Loucy (cell line): ENCODE measurements around the gene CDC42BPB.

Experiments used
- H2AFZ ChIP-seq: fragments of 200-600 bp; sonication (generic); 2 replicates; pipeline ENCODE4 v1.6.0; 2016; ENCODE audit warnings: antibody characterized with exemption, mild to moderate bottlenecking, low read length, moderate library complexity
- H3F3A ChIP-seq: fragments of 200-600 bp; 2 replicates; pipeline ENCODE4 v1.6.0; 2016; ENCODE audit warnings: antibody characterized with exemption, low read depth, mild to moderate bottlenecking
- H3K27me3 ChIP-seq: fragments of 200-600 bp; sonication (generic); 2 replicates; pipeline ENCODE4 v1.6.1; 2014; ENCODE audit warnings: low read length, mild to moderate bottlenecking; ENCODE audit not compliant: insufficient read depth, poor library complexity, severe bottlenecking
- H3K36me3 ChIP-seq: fragments of 200-600 bp; sonication (generic); 2 replicates; pipeline ENCODE4 v1.6.1; 2016; ENCODE audit warnings: low read length; ENCODE audit not compliant: insufficient read depth
- H3K4me1 ChIP-seq: fragments of 200-600 bp; sonication (generic); 2 replicates; pipeline ENCODE4 v1.5.1; 2014; ENCODE audit warnings: low read length, mild to moderate bottlenecking; ENCODE audit not compliant: insufficient read depth, poor library complexity, severe bottlenecking
- H3K4me2 ChIP-seq: fragments of 200-600 bp; sonication (generic); 2 replicates; pipeline ENCODE4 v1.6.0; 2014; ENCODE audit warnings: antibody characterized with exemption, low read length, low read depth, mild to moderate bottlenecking; ENCODE audit not compliant: poor library complexity, severe bottlenecking
- H3K4me3 ChIP-seq: fragments of 200-600 bp; sonication (generic); 2 replicates; pipeline ENCODE4 v1.5.1; 2014; ENCODE audit warnings: low read length, mild to moderate bottlenecking, mixed read lengths; ENCODE audit not compliant: poor library complexity, severe bottlenecking
- H3K79me2 ChIP-seq: fragments of 200-600 bp; sonication (generic); 2 replicates; pipeline ENCODE4 v1.6.1; 2014; ENCODE audit warnings: low read length; ENCODE audit not compliant: insufficient read depth
- H3K9ac ChIP-seq: fragments of 200-600 bp; sonication (generic); 2 replicates; pipeline ENCODE4 v1.6.0; 2014; ENCODE audit warnings: mild to moderate bottlenecking, low read depth, low read length, moderate library complexity; ENCODE audit not compliant: poor library complexity, severe bottlenecking
- H3K9me2 ChIP-seq: fragments of 200-600 bp; sonication (generic); replicated peaks from 2 replicates; pipeline ENCODE4 v1.6.1; 2016; ENCODE audit warnings: low read depth, low read length, mixed read lengths
- H3K9me3 ChIP-seq: fragments of 200-600 bp; sonication (generic); 2 replicates; pipeline ENCODE4 v1.6.1; 2014; ENCODE audit warnings: mild to moderate bottlenecking, antibody characterized with exemption, low read length, low read depth; ENCODE audit not compliant: insufficient read depth
- H4K20me1 ChIP-seq: fragments of 200-600 bp; sonication (generic); 2 replicates; pipeline ENCODE4 v1.6.0; 2014; ENCODE audit warnings: antibody characterized with exemption, low read length, mild to moderate bottlenecking; ENCODE audit not compliant: insufficient read depth, poor library complexity, severe bottlenecking
- CTCF ChIP-seq: fragments of 200-600 bp; sonication (generic); conservative IDR thresholded peaks from 2 replicates; pipeline ENCODE4 v1.5.1; 2014; ENCODE audit warnings: mild to moderate bottlenecking, antibody characterized with exemption, low read length
- EZH2phosphoT487 ChIP-seq: fragments of 200-600 bp; IDR thresholded peaks from 2 replicates; pipeline ENCODE4 v1.6.1; 2018; ENCODE audit warnings: antibody characterized with exemption, mild to moderate bottlenecking, moderate library complexity, borderline replicate concordance

Gene CDC42BPB

GRCh38 chr14:103019236-103019635 lies 38.1 kb downstream of the CDC42BPB start:
- Histone ChIP-seq H3K4me1 (no peaks in the 10 kb centered on the region), H2AFZ (no peak overlapping the region), H3K9ac (no peak overlapping the region), H4K20me1 (no peaks in the 10 kb centered on the region), H3K36me3 (no peaks in the 10 kb centered on the region), H3K4me3 (no peak overlapping the region), H3K9me2 (no peaks in the 10 kb centered on the region), H3K27me3 (no peaks in the 10 kb centered on the region), H3K4me2 (no peak overlapping the region), H3K9me3 (no peaks in the 10 kb centered on the region), H3K79me2 (no peaks in the 10 kb centered on the region), H3F3A (no peaks in the 10 kb centered on the region)
- TF ChIP-seq CTCF: no peak
- TF ChIP-seq EZH2phosphoT487: no peak

GRCh38 chr14:103016594-103016993 lies 40.8 kb downstream of the CDC42BPB start:
- Histone ChIP-seq H2AFZ (no peak overlapping the region), H3K79me2 (no peaks in the 10 kb centered on the region)
- no peak for TF ChIP-seq CTCF
- no peak for TF ChIP-seq EZH2phosphoT487

GRCh38 chr14:103016071-103016470 lies 41.3 kb downstream of the CDC42BPB start:
- H3K9me2 ChIP-seq: no peaks in the 10 kb centered on the region
- no peaks in the 10 kb centered on the region for H3F3A ChIP-seq
- H2AFZ ChIP-seq: no peak overlapping the region
- no peaks in the 10 kb centered on the region for H4K20me1 ChIP-seq
- no peak overlapping the region for H3K4me2 ChIP-seq
- no peaks in the 10 kb centered on the region for H3K9me3 ChIP-seq
- H3K79me2 ChIP-seq: no peaks in the 10 kb centered on the region
- H3K4me1 ChIP-seq: no peaks in the 10 kb centered on the region
- H3K9ac ChIP-seq: no peak overlapping the region
- TF ChIP-seq CTCF (no peak), EZH2phosphoT487 (no peak)
- no peak overlapping the region for H3K4me3 ChIP-seq
- H3K36me3 ChIP-seq: no peaks in the 10 kb centered on the region
- H3K27me3 ChIP-seq: no peaks in the 10 kb centered on the region

More at GRCh38 chr14:103016594-103016993, 40.8 kb downstream of the CDC42BPB start:
- no peaks in the 10 kb centered on the region for H3K9me3 ChIP-seq
- no peak overlapping the region for H3K9ac ChIP-seq
- no peaks in the 10 kb centered on the region for H3K9me2 ChIP-seq
- no peaks in the 10 kb centered on the region for H3K36me3 ChIP-seq
- H3F3A ChIP-seq: no peaks in the 10 kb centered on the region
- no peak overlapping the region for H3K4me2 ChIP-seq
- H4K20me1 ChIP-seq: no peaks in the 10 kb centered on the region
- H3K27me3 ChIP-seq: no peaks in the 10 kb centered on the region
- no peaks in the 10 kb centered on the region for H3K4me1 ChIP-seq
- no peak overlapping the region for H3K4me3 ChIP-seq
